Tracheal epithelial cell (primary cell): ENCODE data around the gene DHTKD1. TPM values are rescaled to one million over a fixed set of nuclear protein-coding genes. Genes with fewer than 3 reads are reported as not detected.

ENCODE experiments used
- total RNA-seq: library from RNA; depleted of rRNA; stranded (reverse); fragments of >200 nt; gene quantifications from 2 replicates; pipeline ENCODE4 v1.2.1, GENCODE V29; 2014

DHTKD1 gene
- total RNA-seq, result 20.5 and 27.3 TPM in 2 replicates

DNA sequence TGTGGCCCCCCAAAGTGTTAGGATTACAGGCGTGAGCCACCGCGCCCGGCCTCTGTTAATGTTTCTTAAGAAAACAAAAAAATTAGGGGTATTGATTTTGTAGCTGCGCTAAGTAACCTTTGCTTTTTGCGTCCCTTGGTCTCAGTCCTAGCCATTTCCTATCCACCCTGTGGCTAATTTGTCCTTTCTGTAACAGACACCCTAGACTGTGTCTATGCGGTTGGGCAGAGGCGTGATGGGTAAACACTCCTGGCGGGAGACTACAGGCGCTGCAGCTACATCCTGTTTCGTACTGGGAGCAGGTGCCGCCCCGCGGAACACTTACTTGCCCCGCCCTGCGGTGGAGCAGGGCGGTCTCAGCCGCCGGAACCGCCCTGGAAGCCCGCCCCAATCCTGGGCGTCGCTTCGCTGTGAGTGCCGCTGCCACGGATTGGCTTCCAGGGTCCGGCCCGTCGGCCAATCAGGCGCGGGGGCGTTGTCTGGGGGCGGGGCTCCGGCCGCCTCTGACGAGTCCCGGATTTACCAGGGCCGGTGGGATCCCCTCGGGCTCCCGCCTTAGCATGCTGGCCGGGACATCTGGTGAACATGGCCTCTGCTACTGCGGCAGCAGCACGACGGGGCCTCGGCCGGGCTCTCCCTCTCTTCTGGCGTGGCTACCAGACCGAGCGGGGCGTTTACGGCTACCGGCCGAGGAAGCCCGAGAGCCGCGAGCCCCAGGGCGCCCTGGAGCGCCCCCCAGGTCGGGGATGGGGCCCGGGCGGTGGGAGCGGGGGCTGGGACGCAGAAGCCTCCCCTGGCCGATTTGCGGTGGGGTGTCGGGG is at the start of gene DHTKD1:
Gene DHTKD1 (plus strand): TSS at position 506 of the 821 bp plus-strand sequence. CDS start 80 bp downstream, at position 586.

GRCh38 chr10:12042797-12043651 is 25.7 kb upstream of the DHTKD1 start, which contains the start of gene UPF2:
TSS of gene UPF2 (minus strand) at chr10:12042809. CDS start at chr10:12035423, 7,386 bp downstream.

GRCh38 chr10:12129222-12130111 is 60.7 kb downstream of the DHTKD1 start, which contains the start of gene SEC61A2:
TSS of gene SEC61A2 (plus strand) at chr10:12129677. CDS start at chr10:12129788, 111 bp downstream.

Other genes with a start within 250 kb of the DHTKD1 start
- gene PROSER2, start 245.6 kb upstream of the DHTKD1 start, total RNA-seq, result 27.5 and 39.5 TPM in 2 replicates
- gene UPF2, start 26.1 kb upstream of the DHTKD1 start, total RNA-seq, result 11.6 and 14.1 TPM in 2 replicates
- gene SEC61A2, start 60.7 kb downstream of the DHTKD1 start, total RNA-seq, result 3.0 and 5.5 TPM in 2 replicates
- 65.9 and 74.5 TPM in 2 replicates for gene NUDT5, start 126.9 kb downstream of the DHTKD1 start, total RNA-seq
- 108 and 132 TPM in 2 replicates for gene CDC123, start 127.2 kb downstream of the DHTKD1 start, total RNA-seq